GM12873 (cell line): Measurements from ENCODE around the gene GJD2.
A peak's percentile ranks its signal among the peaks of the same experiment; 100 is the strongest.

ENCODE experiments used
- TF ChIP-seq, protein P1 (sequence below): IDR thresholded peaks from 2 replicates; pipeline ENCODE4 v1.5.1; 2012; ENCODE audit warnings: low read depth, mild to moderate bottlenecking, moderate library complexity, low read length, control low read depth; ENCODE audit not compliant: insufficient read depth; ENCODE audit errors: missing control alignments

Gene GJD2

DNA sequence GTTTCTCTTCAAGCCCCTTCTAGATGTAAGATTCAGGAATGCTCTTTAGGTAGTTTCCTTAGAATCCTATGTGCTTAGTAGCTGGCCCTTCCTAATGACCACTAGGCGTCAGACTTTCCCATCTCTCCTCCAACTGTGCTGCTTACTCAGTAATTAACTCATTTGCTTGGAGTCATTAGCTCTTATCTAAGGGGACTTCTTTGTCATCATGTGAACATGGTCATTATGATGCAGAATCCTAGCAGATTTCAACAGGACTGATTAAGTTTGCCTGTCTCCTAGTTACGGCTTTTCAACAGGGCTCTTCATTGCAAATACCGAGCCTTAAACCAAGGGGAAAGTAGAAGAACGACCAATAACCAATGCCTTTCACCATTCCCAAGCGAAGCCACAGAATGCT is 46.4 kb downstream of the GJD2 start:
- TF ChIP-seq, protein P1, sequence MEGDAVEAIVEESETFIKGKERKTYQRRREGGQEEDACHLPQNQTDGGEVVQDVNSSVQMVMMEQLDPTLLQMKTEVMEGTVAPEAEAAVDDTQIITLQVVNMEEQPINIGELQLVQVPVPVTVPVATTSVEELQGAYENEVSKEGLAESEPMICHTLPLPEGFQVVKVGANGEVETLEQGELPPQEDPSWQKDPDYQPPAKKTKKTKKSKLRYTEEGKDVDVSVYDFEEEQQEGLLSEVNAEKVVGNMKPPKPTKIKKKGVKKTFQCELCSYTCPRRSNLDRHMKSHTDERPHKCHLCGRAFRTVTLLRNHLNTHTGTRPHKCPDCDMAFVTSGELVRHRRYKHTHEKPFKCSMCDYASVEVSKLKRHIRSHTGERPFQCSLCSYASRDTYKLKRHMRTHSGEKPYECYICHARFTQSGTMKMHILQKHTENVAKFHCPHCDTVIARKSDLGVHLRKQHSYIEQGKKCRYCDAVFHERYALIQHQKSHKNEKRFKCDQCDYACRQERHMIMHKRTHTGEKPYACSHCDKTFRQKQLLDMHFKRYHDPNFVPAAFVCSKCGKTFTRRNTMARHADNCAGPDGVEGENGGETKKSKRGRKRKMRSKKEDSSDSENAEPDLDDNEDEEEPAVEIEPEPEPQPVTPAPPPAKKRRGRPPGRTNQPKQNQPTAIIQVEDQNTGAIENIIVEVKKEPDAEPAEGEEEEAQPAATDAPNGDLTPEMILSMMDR, result peak; percentile 68

GRCh38 chr15:34701536-34701935 is 53.3 kb downstream of the GJD2 start:
- TF ChIP-seq, protein P1, result no peak
